Kidney (tissue), 14 donors: ENCODE data around the gene FAM171A1. TPM values are rescaled to one million over a fixed set of nuclear protein-coding genes. Genes with fewer than 3 reads are reported as not detected.
A peak's percentile ranks its signal among the peaks of the same experiment; 100 is the strongest.

Experiments
- DNase-seq, 5 donors: peaks; one replicate each; pipeline ENCODE4 v3.0.0-alpha.2; 2013 to 2020
- FAIRE-seq: peaks from 2 replicates; lab custom pipeline; 2012; peaks lifted over from hg19 to GRCh38; lab: Jason Lieb, UNC
- H3K27ac ChIP-seq, 2 donors: one replicate each; pipeline ENCODE4 v1.7.0; 2013; ENCODE audit warnings: low read depth in 2 of 2, low read length in 2 of 2, inconsistent platforms in 1 of 2
- H3K27me3 ChIP-seq: one replicate; pipeline ENCODE4 v1.7.1; 2013; ENCODE audit warnings: low read length, inconsistent platforms; ENCODE audit not compliant: control insufficient read depth, insufficient read depth
- H3K36me3 ChIP-seq, 3 donors: one replicate each; pipeline versions ENCODE4 v1.7.0 to v1.7.1; 2013; ENCODE audit warnings: low read length in 3 of 3, control low read depth in 1 of 3, inconsistent platforms in 1 of 3; ENCODE audit not compliant: insufficient read depth in 3 of 3, control insufficient read depth in 2 of 3
- H3K4me1 ChIP-seq, 3 donors: one replicate each; pipeline versions ENCODE4 v1.7.0 to v1.7.1; 2013; ENCODE audit warnings: low read length in 3 of 3, inconsistent platforms in 1 of 3, low read depth in 1 of 3; ENCODE audit not compliant: control insufficient read depth in 2 of 3, insufficient read depth in 2 of 3
- H3K4me3 ChIP-seq, 3 donors: one replicate each; pipeline versions ENCODE4 v1.7.0 to v1.8.1; 2013; ENCODE audit warnings: low read length in 3 of 3, control low read depth in 1 of 3, inconsistent platforms in 1 of 3
- H3K9ac ChIP-seq, 3 donors: one replicate each; pipeline versions ENCODE4 v1.7.0 to v1.7.1; 2013; ENCODE audit warnings: low read length in 3 of 3, control low read depth in 1 of 3, inconsistent platforms in 1 of 3
- H3K9me3 ChIP-seq, 3 donors: one replicate each; pipeline versions ENCODE4 v1.7.0 to v1.7.1; 2013; ENCODE audit warnings: low read length in 3 of 3, control low read depth in 1 of 3, inconsistent platforms in 1 of 3; ENCODE audit not compliant: control insufficient read depth in 2 of 3, insufficient read depth in 1 of 3
- intact Hi-C: fragments of 100-400 bp; cut with DNase I; formaldehyde crosslinking; loops from one replicate; pipeline ENCODE4 v1.11.1; 2022
- polyA plus RNA-seq: library from polyadenylated mRNA; stranded (reverse); fragments of 350-450 nt; fragmentation: Illumina TruSeq; extraction: RNeasy Lipid Tissue Mini Kit (QIAGEN cat#74804); gene quantifications from one replicate; pipeline ENCODE4 v1.2.3, GENCODE V29; 2014; ENCODE audit warnings: low read depth, low replicate concordance; ENCODE audit not compliant: insufficient read depth
- total RNA-seq: library from RNA; stranded (reverse); fragmentation: NEBNext Ultra II Directional; extraction: Animal tissue kit (Norgen Biotek cat#: 25700); gene quantifications from one replicate; pipeline ENCODE4 v1.2.1, GENCODE V29; 2021
- TF ChIP-seq, protein P1 (sequence below): IDR thresholded peaks from 3 replicates; pipeline ENCODE4 v1.5.1; 2012; ENCODE audit warnings: mild to moderate bottlenecking, moderate library complexity, borderline replicate concordance; ENCODE audit not compliant: insufficient read depth; ENCODE audit errors: extremely low read depth
- donor health status: control.
- donor health status: control.
- donor health status: control.
- donor health status: control.
- donor health status: control.
- donor health status: DM: yes; HTN: yes; CAD: no.
- donor health status: Normal renal cell carcinoma (clear cell type).

Gene FAM171A1
- total and polyA plus RNA-seq, 2 donors from 2014 or later: 30.4 to 53.0 TPM

DNA sequence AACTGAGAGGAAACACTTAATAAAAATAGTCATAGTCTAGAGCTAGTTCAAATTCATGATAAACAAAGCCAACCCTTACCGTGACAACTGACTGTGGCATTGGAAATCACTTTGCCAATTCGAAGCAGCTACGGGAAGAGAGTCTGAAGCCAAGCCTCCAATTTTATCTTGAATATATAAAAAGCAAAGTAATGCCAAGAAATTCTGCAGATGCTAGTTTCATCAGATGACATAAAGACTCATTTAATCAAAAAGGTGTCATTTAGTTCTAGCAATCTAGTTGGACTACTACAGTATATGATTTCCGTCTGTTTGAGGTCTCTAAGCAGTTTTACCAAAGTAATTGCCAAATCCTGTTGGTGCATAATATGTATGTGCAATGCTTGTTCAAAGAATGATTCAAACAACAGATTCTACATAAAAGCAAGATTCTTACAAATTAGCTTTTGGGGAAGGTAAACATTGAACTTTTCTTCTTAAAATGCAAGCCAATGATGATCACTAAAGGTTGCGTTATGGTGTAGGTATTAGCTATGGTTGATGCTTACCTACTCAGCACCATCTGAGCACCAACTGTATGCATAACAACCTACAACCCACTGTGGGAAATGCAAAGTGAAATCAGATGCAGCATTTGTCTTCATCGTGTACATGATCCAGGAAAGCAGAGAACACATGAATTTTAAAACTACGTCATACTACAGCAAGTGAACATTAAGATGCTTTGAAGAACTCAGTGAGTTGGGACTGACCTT, 2.8 kb downstream of the FAM171A1 start:
- peaks cover 0 to 9% (median 5%) of the 10 kb centered on the region in 3 donors for H3K4me1 ChIP-seq
- no peaks in the 10 kb centered on the region for H3K9me3 ChIP-seq
- DNase-seq (no peak), FAIRE-seq (no peak)
- H3K27me3 ChIP-seq: no peaks in the 10 kb centered on the region
- TF ChIP-seq, protein P1, sequence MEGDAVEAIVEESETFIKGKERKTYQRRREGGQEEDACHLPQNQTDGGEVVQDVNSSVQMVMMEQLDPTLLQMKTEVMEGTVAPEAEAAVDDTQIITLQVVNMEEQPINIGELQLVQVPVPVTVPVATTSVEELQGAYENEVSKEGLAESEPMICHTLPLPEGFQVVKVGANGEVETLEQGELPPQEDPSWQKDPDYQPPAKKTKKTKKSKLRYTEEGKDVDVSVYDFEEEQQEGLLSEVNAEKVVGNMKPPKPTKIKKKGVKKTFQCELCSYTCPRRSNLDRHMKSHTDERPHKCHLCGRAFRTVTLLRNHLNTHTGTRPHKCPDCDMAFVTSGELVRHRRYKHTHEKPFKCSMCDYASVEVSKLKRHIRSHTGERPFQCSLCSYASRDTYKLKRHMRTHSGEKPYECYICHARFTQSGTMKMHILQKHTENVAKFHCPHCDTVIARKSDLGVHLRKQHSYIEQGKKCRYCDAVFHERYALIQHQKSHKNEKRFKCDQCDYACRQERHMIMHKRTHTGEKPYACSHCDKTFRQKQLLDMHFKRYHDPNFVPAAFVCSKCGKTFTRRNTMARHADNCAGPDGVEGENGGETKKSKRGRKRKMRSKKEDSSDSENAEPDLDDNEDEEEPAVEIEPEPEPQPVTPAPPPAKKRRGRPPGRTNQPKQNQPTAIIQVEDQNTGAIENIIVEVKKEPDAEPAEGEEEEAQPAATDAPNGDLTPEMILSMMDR: no peak
- intact Hi-C loops: loop anchor here (10.0 kb wide), 1 partner anchor 103 kb away; no protein-coding TSS in a partner anchor
- H3K4me3 ChIP-seq: peak overlapping the region in 2 of 3 donors; percentile 9 to 49
- H3K9ac ChIP-seq: peak overlapping the region in 1 of 3 donors; percentile 20
- H3K27ac ChIP-seq: no peak overlapping the region
- H3K36me3 ChIP-seq: no peaks in the 10 kb centered on the region

DNA sequence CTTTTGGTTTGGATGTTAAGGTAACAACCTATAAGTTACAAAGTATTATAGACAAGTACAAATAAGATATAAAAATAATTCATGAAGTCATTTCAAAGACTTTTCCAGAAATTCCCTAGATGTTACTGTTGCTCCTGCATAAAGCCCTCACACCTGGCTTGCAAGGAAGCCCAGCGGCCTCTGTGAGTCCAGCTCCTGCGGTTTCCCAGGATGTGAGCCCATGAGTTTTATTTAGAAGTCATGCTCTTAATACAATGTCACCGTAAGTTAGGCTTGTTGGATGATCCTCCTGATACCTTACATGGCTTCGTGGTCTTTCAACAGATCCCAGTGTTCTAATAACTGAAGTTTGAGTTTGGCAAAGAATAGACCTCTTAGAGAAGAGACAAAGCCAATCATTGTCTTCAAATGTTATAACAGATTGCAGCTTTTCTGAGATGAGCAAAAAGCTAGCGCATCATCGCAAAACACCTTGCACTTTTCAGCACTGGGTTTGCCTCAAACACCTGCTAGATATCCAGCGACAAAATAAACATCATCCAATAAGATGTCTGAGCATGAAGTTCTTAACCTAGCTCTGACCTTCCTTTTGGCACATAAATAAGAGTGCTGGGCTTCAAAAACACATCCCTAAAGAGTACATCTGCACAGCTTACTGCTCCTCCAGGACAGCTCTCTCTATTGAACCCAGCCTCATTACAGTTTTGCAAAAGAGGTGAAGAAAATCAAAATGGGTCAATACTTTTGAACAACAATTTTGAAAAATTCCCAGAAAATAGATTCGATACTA, 3.6 kb downstream of the FAM171A1 start:
- FAIRE-seq: no peak
- no peaks in the 10 kb centered on the region for H3K9me3 ChIP-seq
- TF ChIP-seq, protein P1: no peak
- H3K9ac ChIP-seq: no peak overlapping the region
- no peaks in the 10 kb centered on the region for H3K27me3 ChIP-seq
- H3K27ac ChIP-seq: no peak overlapping the region
- intact Hi-C loops: loop anchor here (10.0 kb wide), 1 partner anchor 103 kb away; no protein-coding TSS in a partner anchor
- H3K36me3 ChIP-seq: no peaks in the 10 kb centered on the region
- H3K4me1 ChIP-seq: peaks cover 0 to 10% (median 5%) of the 10 kb centered on the region in 3 donors
- no peak overlapping the region for H3K4me3 ChIP-seq
- DNase-seq: no peak

DNA sequence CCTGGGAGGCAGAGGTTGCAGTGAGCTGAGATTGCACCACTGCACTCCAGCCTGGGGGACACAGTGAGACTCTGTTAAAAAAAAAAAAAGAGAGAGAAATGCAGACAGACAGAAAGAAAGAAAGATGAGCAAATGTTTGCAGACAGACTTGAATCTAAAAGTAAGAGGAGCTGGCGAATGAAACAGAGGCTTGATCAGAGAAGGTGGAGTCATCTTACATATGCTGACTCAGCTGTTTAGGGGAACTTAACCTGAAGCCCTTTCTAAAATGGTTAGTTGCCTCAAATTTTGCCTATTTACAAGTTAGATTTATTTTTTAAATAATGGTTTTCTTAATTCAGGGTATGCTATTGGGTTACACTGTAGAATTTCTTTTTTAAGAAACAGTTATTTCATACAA, 5.4 kb downstream of the FAM171A1 start:
- no peaks in the 10 kb centered on the region for H3K9me3 ChIP-seq
- TF ChIP-seq, protein P1: no peak
- DNase-seq: no peak
- peaks cover 0 to 10% (median 2%) of the 10 kb centered on the region in 3 donors for H3K4me1 ChIP-seq
- intact Hi-C loops: loop anchor here (10.0 kb wide), 1 partner anchor 101 kb away; no protein-coding TSS in a partner anchor
- FAIRE-seq: no peak
- H3K9ac ChIP-seq: no peak overlapping the region
- H3K4me3 ChIP-seq: no peak overlapping the region
- no peaks in the 10 kb centered on the region for H3K36me3 ChIP-seq
- H3K27me3 ChIP-seq: no peaks in the 10 kb centered on the region
- no peak overlapping the region for H3K27ac ChIP-seq
